Smooth muscle cell (in vitro differentiated cells): ENCODE measurements around the gene RUVBL2. TPM values are rescaled to one million over a fixed set of nuclear protein-coding genes. Genes with fewer than 3 reads are reported as not detected.

ENCODE experiments used
- DNase-seq: peaks from one replicate; lab custom pipeline; 2025; ENCODE audit not compliant: unreplicated experiment; lab: John Stamatoyannopoulos, UW
- H2AFZ ChIP-seq: fragments of 200-600 bp; sonication (generic); 2 replicates; pipeline ENCODE4 v1.6.0; 2016; ENCODE audit warnings: antibody characterized with exemption, low read depth, mild to moderate bottlenecking
- H3F3A ChIP-seq: fragments of 200-600 bp; sonication (generic); 2 replicates; pipeline ENCODE4 v1.6.0; 2017; ENCODE audit warnings: antibody characterized with exemption, low read depth
- H3K27ac ChIP-seq: fragments of 200-600 bp; sonication (generic); 2 replicates; pipeline ENCODE4 v1.5.1; 2016; ENCODE audit warnings: low read depth, mild to moderate bottlenecking
- H3K27me3 ChIP-seq: fragments of 200-600 bp; sonication (generic); 2 replicates; pipeline ENCODE4 v1.6.1; 2016; ENCODE audit warnings: low read depth, mild to moderate bottlenecking
- H3K36me3 ChIP-seq: fragments of 200-600 bp; sonication (generic); 2 replicates; pipeline ENCODE4 v1.5.1; 2016; ENCODE audit warnings: low read depth
- H3K4me1 ChIP-seq: fragments of 200-600 bp; sonication (generic); 2 replicates; pipeline ENCODE4 v1.5.1; 2016; ENCODE audit warnings: low read depth
- H3K4me2 ChIP-seq: fragments of 200-600 bp; sonication (generic); 2 replicates; pipeline ENCODE4 v1.6.0; 2016; ENCODE audit warnings: mild to moderate bottlenecking
- H3K4me3 ChIP-seq: fragments of 200-600 bp; sonication (generic); 2 replicates; pipeline ENCODE4 v1.5.1; 2016; ENCODE audit warnings: mild to moderate bottlenecking
- H3K79me2 ChIP-seq: fragments of 200-600 bp; sonication (generic); 2 replicates; pipeline ENCODE4 v1.6.0; 2016; ENCODE audit warnings: low read depth, mild to moderate bottlenecking
- H3K9ac ChIP-seq: fragments of 200-600 bp; sonication (generic); 2 replicates; pipeline ENCODE4 v1.6.0; 2016; ENCODE audit warnings: low read depth
- H3K9me3 ChIP-seq: fragments of 200-600 bp; sonication (generic); replicated peaks from 2 replicates; pipeline ENCODE4 v1.5.1; 2016; ENCODE audit warnings: low read depth
- H4K20me1 ChIP-seq: fragments of 200-600 bp; sonication (generic); 2 replicates; pipeline ENCODE4 v1.6.0; 2016; ENCODE audit warnings: low read depth
- WGBS: methylation state at CpG from one replicate; pipeline ENCODE4 v1.1.7; 2016; ENCODE audit warnings: low lambda C conversion rate; 5-methylcytosine and 5-hydroxymethylcytosine counted together
- polyA plus RNA-seq: library from polyadenylated mRNA; unstranded; fragments of >200 nt; fragmentation: Nextera tagmentation; extraction: Ambion mirVana; gene quantifications from 2 replicates; pipeline ENCODE4 v1.2.1, GENCODE V29; 2016
- total RNA-seq: library from RNA; depleted of rRNA; stranded (reverse); fragments of >200 nt; gene quantifications from 2 replicates; pipeline ENCODE4 v1.2.3, GENCODE V29; 2014
- TF ChIP-seq, protein P1 (sequence below): fragments of 200-600 bp; sonication (generic); IDR thresholded peaks from 2 replicates; pipeline ENCODE4 v1.5.1; 2017; ENCODE audit warnings: borderline replicate concordance, mild to moderate bottlenecking, antibody characterized with exemption; ENCODE audit not compliant: insufficient read depth, poor library complexity, severe bottlenecking

The RUVBL2 gene
- total and polyA plus RNA-seq, 2 experiments from 2014 or later, result 89.4 to 123 TPM

DNA sequence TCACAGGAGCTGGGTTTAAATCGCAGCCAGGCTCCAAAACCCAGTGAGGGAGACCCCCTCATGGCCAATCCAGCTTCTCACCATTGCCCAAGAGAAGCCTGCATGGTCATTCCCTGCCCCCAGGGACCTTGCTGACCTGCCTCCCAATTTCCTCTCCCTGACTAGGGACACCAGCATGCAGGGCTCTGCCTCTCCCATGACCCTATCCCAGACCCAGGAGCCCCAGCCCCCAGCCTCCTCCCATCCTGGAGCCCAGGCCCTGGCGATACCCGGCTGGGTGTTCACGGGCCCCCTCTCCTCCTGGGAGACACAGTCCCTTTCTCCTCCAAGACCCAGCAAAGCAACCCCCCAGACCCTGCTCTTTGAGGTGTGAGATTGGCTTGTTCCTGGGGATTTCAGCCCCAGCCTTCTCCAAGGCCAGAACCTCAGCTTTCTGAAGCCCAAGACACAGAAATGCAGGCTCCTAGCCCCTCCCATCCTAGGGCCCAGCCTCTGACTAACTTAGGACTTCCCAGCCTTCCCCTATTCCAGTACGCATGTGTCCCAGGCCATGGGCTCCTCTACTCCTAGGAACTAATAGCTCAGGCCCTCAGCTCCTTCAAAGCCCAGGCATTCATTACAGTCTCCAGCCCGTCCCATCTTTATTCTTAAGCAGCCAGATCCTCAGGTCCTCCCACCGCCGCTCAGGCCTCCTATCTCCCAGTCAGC lies 1.7 kb upstream of the RUVBL2 start:
- WGBS, result 33% methylated on average over 8 of the region's 8 CpGs
- Histone ChIP-seq H3K36me3 (no peaks in the 10 kb centered on the region), H3K27me3 (no peaks in the 10 kb centered on the region), H3K4me1 (peaks cover 16% of the 10 kb centered on the region), H2AFZ (peak overlapping the region; percentile 30), H3K9ac (peak overlapping the region; percentile 84), H3K9me3 (no peaks in the 10 kb centered on the region), H4K20me1 (peaks cover 44% of the 10 kb centered on the region), H3F3A (no peaks in the 10 kb centered on the region), H3K27ac (peak overlapping the region; percentile 82), H3K4me2 (peak overlapping the region; percentile 92), H3K4me3 (peak overlapping the region; percentile 86), H3K79me2 (peaks cover 69% of the 10 kb centered on the region)
- DNase-seq, result no peak
- TF ChIP-seq, protein P1, sequence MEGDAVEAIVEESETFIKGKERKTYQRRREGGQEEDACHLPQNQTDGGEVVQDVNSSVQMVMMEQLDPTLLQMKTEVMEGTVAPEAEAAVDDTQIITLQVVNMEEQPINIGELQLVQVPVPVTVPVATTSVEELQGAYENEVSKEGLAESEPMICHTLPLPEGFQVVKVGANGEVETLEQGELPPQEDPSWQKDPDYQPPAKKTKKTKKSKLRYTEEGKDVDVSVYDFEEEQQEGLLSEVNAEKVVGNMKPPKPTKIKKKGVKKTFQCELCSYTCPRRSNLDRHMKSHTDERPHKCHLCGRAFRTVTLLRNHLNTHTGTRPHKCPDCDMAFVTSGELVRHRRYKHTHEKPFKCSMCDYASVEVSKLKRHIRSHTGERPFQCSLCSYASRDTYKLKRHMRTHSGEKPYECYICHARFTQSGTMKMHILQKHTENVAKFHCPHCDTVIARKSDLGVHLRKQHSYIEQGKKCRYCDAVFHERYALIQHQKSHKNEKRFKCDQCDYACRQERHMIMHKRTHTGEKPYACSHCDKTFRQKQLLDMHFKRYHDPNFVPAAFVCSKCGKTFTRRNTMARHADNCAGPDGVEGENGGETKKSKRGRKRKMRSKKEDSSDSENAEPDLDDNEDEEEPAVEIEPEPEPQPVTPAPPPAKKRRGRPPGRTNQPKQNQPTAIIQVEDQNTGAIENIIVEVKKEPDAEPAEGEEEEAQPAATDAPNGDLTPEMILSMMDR, result no peak

DNA sequence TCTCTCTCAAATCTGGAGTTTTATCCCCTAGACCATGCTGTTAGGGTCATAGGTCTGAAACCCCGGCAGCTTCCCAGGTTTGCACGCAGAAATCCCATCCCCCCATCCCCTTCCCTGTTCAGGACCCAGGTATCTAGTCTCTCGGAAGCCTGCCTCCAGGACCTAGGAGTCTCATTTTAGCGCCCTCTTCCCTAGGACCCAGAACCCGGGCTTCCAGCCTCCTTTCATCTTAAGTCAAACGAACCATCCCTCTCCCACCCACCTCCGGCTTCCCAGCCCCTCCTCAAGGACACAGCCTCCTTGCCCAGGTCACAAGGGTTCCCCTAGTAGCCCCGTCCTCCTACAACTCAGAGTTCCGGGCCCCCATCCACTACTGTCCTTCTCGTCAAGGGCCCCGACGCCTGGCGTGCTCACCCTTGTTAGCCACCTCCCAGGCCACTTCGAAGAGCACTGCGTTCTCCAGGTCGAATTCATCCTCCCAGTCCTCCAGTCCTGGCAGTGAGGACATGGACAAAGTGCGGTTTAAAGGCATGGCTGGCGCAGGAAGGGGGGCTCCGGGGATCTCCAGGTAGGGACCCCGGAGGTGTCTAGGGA lies 1.0 kb upstream of the RUVBL2 start:
- H3K79me2 ChIP-seq, result peaks cover 72% of the 10 kb centered on the region
- peak overlapping the region; percentile 30 for H2AFZ ChIP-seq
- 1% methylated on average over 20 of the region's 20 CpGs for WGBS
- no peak for DNase-seq
- peak overlapping the region; percentile 84 for H3K9ac ChIP-seq
- no peaks in the 10 kb centered on the region for H3K27me3 ChIP-seq
- peaks cover 48% of the 10 kb centered on the region for H4K20me1 ChIP-seq
- H3K36me3 ChIP-seq, result no peaks in the 10 kb centered on the region
- TF ChIP-seq, protein P1, result no peak
- H3K4me2 ChIP-seq, result peak overlapping the region; percentile 92
- no peaks in the 10 kb centered on the region for H3F3A ChIP-seq
- peak overlapping the region; percentile 86 for H3K4me3 ChIP-seq
- no peaks in the 10 kb centered on the region for H3K9me3 ChIP-seq
- peaks cover 16% of the 10 kb centered on the region for H3K4me1 ChIP-seq
- peak overlapping the region; percentile 82 for H3K27ac ChIP-seq

DNA sequence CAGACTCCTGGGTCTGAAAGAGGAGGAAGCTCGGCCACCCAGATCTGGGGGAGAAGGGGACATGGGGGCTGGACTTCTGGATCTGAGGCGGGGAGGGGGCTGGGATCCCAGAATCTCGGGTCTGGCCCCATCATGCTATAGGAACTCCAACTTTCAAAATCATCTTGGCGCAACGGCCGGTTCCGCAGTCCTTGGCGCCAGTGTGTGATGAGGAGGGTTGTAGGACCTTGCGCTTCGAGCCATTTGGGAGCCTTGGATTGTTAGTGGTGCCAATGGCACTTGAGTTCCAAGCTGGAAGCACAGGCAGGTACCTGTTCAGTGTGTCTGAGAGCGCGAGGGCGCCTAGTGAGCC lies 324 bp downstream of the RUVBL2 start:
- 5% methylated on average over 12 of the region's 13 CpGs for WGBS
- no peaks in the 10 kb centered on the region for H3F3A ChIP-seq
- no peaks in the 10 kb centered on the region for H3K27me3 ChIP-seq
- TF ChIP-seq, protein P1, result no peak
- peak overlapping the region; percentile 7 for H3K27ac ChIP-seq
- H4K20me1 ChIP-seq, result peaks cover 39% of the 10 kb centered on the region
- H3K4me2 ChIP-seq, result peak overlapping the region; percentile 100
- no peak for DNase-seq
- peaks cover 71% of the 10 kb centered on the region for H3K79me2 ChIP-seq
- peak overlapping the region; percentile 86 for H3K4me3 ChIP-seq
- peaks cover 16% of the 10 kb centered on the region for H3K4me1 ChIP-seq
- peak overlapping the region; percentile 82 for H3K9ac ChIP-seq
- H2AFZ ChIP-seq, result peak overlapping the region; percentile 21
- no peaks in the 10 kb centered on the region for H3K36me3 ChIP-seq
- no peaks in the 10 kb centered on the region for H3K9me3 ChIP-seq
